ENCODE measurements around the gene SLC45A3.
A peak's percentile ranks its signal among the peaks of the same experiment; 100 is the strongest.

GRCh38 chr1:205658943-205659581 is 21.2 kb downstream of the SLC45A3 start:
- TF ChIP-seq, protein P1, sequence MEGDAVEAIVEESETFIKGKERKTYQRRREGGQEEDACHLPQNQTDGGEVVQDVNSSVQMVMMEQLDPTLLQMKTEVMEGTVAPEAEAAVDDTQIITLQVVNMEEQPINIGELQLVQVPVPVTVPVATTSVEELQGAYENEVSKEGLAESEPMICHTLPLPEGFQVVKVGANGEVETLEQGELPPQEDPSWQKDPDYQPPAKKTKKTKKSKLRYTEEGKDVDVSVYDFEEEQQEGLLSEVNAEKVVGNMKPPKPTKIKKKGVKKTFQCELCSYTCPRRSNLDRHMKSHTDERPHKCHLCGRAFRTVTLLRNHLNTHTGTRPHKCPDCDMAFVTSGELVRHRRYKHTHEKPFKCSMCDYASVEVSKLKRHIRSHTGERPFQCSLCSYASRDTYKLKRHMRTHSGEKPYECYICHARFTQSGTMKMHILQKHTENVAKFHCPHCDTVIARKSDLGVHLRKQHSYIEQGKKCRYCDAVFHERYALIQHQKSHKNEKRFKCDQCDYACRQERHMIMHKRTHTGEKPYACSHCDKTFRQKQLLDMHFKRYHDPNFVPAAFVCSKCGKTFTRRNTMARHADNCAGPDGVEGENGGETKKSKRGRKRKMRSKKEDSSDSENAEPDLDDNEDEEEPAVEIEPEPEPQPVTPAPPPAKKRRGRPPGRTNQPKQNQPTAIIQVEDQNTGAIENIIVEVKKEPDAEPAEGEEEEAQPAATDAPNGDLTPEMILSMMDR (IDR thresholded peaks at IDR 0.05 in 4 of 5, conservative IDR thresholded peaks at IDR 0.05 in 1 of 5) = peak; percentile 78 to 90 (median 88)
- no peak for TF ChIP-seq POLR2A (IDR thresholded peaks at IDR 0.05)
